Astrocyte (in vitro differentiated cells and primary cell): ENCODE results near the gene SLC22A31.

Source experiments
- CTCF ChIP-seq: IDR thresholded peaks from 2 replicates; pipeline ENCODE4 v1.5.1; 2011; ENCODE audit warnings: low read depth, mild to moderate bottlenecking, inconsistent platforms, low read length, moderate library complexity; ENCODE audit not compliant: insufficient read depth
- EZH2 ChIP-seq: IDR thresholded peaks from 2 replicates; pipeline ENCODE4 v1.6.1; 2012; ENCODE audit warnings: mild to moderate bottlenecking, low read length, inconsistent platforms; ENCODE audit not compliant: insufficient read depth

- TF ChIP-seq CTCF (no peak), EZH2 (no peak)
Observed at GRCh38 chr16:89157778-89158177, 42.6 kb downstream of the SLC22A31 start.
